GM12801 (cell line): Measurements from ENCODE around the gene ABCC11.

ENCODE experiments used
- CTCF ChIP-seq: IDR thresholded peaks from one replicate; pipeline ENCODE4 v1.5.1; 2011; ENCODE audit warnings: control low read depth; ENCODE audit not compliant: insufficient read length; ENCODE audit errors: extremely low read depth

Gene ABCC11

GRCh38 chr16:48234630-48235029, 12.7 kb downstream of the ABCC11 start:
- no peak for TF ChIP-seq CTCF

DNA sequence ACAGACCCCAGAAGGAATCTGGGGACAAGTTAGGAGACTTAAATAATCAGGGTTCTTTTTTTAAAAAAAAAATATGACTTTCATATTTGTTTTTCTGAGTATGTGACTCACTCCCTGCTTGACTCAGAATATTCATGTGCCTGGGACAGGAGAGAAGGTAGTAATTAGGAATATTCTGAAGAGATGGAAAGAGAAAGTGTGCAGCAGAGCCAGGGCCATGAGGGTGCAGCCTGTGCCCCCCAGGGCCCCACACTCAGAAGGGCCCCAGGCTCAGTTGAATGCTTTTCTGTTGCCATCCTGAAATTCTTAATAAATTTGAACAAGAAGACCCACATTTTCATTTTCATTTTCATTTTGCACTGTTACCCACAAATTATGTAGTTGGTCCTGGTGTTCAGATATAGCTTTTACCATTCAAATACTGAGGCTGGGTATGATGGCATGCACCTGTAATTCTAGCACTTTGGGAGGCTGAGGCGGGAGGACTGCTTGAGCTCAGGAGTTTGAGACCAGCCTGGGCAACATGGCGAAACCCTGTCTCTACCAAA, 14.8 kb downstream of the ABCC11 start:
- TF ChIP-seq CTCF: no peak

DNA sequence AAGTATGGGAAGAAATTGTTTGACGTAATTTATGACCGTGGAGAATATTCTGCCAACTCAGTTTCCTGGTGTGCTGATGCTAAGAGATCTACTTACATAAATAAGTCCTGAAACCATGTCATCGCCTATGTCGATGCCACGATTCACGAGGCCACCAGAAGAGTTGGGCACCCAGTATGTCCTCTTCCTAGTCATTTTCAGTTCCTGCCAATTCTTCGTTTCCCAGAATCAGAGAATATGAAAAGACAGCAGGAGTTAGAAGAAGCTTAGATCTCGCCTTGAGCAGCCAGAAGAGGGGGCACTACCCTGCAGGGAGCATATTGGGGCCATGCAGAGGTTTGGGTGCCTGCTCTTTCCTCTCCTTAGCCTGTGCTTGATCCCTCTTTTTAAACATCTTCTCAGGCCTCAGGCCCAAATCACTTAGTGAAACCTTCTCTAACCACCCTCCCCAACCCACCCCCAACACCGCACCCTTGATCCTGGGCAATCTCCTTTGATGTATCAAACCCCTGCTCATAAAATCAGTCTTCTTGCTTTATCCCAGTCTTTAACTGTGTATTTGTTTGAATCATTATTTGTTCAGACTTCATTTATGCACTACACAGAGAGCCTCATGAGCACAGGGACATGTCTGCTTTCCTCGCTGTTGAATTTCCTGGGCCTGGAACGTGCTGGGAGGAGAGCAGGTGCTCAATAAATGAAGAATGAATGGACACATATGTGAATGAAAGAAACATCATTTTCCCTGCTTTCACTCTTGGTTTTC, 15.4 kb downstream of the ABCC11 start:
- TF ChIP-seq CTCF: no peak

GRCh38 chr16:48225456-48225855, 21.9 kb downstream of the ABCC11 start:
- no peak for TF ChIP-seq CTCF

GRCh38 chr16:48223490-48223889, 23.8 kb downstream of the ABCC11 start:
- no peak for TF ChIP-seq CTCF

DNA sequence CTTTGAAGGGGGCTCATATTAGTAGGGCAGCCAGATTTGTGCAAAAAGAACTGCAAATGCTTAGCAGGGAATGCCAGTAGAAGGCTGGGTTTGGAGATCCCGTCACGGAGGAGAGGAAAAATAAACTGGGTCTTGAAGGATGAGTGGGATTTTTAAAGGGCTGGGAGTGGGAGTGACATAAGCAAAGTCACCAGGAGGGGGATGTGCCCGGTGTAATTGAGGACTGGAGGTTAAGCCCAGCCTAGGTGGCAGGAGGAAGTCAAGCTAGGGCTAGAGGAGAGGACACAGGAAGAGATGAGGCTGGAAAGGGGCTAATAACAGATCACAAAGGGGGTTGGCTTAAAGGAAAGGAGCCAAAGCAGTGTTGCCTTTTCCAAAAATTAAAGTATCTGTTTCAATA, 26.4 kb downstream of the ABCC11 start:
- TF ChIP-seq CTCF: no peak

DNA sequence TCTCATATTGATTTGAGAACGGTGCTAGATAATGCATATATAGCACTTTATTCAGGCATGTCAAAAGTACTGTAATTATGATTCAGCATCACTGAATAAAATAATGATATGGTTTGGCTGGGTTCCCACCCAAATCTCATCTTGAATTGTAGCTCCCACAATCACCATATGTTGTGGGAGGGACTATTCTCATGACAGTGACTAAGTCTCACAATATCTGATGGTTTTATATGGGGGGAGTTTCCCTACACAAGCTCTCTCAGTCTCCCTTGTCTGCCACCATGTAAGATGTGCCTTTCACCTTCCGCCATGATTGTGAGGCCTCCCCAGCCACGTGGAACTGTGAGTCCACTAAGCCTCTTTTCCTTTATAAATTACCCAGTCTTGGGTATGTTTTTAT, 28.9 kb downstream of the ABCC11 start:
- no peak for TF ChIP-seq CTCF
